NCI-H510A (cell line): ENCODE measurements around the gene SERPINA6.
"Not testable (repeated sequence)": the region's sequence is repeated elsewhere in the genome, so short reads cannot be mapped to it uniquely, and the experiment has no call there.

Experiments
- DNase-seq: peaks from one replicate; lab custom pipeline; 2025; lab: John Stamatoyannopoulos, UW

The SERPINA6 gene, protein sequence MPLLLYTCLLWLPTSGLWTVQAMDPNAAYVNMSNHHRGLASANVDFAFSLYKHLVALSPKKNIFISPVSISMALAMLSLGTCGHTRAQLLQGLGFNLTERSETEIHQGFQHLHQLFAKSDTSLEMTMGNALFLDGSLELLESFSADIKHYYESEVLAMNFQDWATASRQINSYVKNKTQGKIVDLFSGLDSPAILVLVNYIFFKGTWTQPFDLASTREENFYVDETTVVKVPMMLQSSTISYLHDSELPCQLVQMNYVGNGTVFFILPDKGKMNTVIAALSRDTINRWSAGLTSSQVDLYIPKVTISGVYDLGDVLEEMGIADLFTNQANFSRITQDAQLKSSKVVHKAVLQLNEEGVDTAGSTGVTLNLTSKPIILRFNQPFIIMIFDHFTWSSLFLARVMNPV

DNA sequence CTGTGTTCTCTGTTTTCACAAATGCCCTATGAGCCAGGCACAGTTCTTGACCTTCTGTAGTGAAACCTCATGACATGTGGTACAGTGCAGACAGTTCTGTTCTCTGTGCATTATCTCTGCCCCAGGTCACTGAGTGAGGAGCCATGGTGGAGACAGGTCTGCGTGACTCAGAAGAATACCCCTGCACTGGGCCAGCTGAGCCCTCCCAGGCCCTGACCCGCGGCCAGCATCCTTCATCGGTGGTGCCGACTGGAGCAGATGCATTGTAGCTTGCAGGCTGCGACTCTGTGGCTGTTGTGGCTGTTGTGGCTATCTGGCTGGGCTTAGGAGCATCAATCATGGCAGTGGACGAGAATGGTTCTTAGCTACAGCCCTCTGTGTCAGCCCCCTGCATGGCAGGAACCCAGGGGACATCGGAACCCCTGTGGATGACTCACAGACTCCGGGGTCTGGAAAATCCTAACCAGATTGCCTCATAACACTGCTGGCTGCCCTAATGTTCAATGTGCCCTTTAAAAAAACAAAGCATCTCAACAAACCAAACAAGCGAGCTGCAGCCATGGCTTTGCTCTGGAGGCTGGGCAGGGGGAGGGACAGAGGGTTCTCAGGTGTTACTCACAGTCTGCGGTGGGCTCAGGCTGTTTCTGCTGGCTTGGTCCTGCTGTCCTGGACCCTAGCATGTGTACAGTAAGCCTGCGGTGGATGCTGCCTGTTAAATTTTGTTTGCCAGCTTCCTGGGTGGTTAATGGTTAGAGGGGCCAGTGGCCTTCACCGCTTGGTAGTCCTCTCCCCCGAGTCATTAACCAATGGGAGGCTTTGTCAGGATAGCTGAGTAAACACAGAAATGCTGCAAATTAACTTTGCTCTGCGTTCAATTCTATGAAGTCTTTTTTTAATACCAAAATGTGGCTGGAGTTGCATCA, at the start of gene SERPINA6:
SERPINA6 (minus strand) TSS at position 689 of the 923 bp plus-strand sequence. CDS start 8,688 bp downstream, outside the sequence.
- DNase-seq = no peak

DNA sequence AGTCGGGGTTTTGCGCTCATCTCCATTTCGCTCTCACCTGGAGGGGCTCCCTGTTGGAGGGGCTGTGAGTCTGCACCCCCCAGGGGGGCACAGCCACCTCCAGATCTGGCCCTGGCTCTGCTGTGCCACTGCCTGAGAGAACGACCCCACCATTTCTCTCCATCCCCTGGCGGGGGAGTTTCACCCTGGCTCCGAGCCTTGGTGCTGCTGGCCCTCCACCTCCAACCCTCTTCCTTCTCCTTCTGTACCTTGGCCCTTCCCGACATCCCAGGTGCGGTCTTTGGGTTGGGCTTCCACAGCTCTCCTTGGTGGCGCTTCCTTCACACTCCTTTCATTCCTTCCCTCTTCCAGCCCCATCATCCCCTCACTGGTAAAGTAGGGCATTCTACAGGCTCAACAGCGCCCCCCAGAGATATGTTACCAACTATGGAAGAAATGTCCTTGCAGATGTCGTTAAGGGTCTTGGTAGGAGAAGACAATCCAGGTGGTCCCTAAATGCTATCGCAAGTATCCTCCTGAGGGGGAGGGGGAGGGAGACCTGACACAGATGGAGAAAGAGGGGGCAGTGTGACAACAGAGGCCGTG, 49.0 kb upstream of the SERPINA6 start:
- no peak for DNase-seq

DNA sequence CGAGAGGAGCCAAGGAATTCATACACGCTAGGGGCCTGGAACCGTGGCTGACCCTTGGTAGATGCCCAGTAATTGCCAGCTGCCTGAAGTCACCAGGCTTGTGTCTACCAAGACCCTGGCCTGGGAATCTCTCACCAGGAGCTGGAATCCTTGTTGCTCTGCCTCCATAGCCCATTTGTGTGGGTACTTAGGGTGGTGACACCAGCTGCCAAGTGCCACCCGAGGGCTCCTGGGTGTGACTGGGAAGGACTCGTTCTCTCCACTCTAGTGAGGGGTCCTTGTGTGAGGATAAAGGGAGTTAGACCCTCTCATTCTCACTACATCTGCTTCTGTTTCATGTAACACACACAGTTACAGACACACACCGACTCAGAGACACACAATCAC, 47.4 kb upstream of the SERPINA6 start:
- no peak for DNase-seq

DNA sequence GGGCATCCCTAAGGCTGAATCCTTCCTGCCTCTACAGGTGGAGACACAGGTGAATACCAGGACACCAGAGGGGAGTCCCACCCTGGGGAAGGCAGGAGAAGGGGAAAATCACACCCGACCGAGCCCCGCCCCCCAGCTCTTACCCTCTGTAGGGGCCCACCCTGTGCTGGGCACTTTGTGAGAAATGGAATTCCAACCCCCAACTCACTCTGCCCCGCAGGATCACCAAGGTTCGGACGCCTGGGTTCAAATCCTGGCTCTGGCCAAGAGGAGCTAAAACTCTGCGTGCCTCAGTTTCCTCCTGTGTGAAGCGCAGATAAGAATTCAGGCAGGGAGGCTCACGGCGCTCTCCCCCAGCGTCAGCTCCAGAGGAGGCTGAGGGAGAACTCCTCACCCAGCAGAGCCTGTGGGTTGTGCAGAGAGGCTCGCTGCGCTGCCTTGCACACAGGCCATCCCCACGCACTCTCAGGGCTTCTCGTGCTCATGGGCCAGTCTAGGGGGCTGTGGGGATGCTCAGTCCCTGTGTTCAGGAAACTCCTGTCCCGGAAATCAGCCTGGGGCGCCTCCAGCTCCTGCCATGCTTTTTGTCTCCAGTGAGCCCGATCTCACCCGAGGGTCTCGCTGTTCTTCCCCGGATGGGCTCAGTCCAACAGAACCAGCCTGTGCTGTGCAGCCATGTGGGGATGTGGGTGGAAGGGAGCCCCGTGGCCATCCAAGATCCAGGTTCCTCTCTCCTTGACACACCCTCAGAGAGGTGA, 46.8 kb upstream of the SERPINA6 start:
- not testable (repeated sequence) for DNase-seq

- DNase-seq = no peak
These were observed 45.8 kb upstream of the SERPINA6 start for GRCh38 chr14:94368956-94369355.

- DNase-seq = no peak
These were observed 45.1 kb upstream of the SERPINA6 start for GRCh38 chr14:94368243-94368590.

GRCh38 chr14:94367347-94368242, 44.5 kb upstream of the SERPINA6 start:
- DNase-seq = no peak

DNA sequence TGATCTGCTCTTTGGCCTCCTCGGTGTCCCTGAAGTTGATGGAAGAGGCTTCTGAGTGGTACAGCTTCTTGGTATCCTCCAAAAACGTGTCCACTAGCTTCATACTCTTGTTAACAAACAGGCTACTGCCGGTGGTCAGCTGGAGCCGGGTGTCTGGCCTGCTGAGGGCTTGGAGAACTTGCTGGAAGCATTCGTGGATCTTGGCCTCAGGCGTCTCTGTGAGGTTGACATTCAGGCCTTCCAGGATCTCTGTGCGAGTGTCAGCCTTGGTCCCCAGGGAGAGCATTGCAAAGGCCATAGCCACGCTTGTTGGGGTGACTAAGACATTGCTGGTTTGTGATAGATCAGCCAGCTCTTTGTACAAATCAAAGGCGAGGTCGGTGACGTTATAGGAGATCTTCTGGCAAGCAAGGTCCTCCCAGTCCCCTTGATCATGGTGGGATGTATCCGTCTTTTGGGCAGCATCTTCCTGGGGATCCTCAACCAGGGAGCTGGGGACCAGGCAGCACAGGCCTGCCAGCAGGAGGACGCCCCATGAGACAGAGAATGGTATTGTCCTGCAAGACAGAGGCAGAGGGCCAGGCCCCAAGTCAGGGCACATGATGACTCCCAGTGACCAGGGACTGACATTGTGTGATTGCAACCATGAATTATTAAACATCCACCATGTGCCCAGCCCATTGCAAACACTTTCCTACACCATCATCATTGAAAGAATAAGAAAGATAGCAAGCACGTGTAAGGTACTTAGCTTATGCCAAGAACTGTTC, 43.2 kb upstream of the SERPINA6 start, which contains the start of gene SERPINA2:
SERPINA2 (minus strand) TSS at position 553 of the 770 bp plus-strand sequence.
- no peak for DNase-seq

- DNase-seq = no peak
These were observed 42.5 kb upstream of the SERPINA6 start for GRCh38 chr14:94365624-94366023.

DNA sequence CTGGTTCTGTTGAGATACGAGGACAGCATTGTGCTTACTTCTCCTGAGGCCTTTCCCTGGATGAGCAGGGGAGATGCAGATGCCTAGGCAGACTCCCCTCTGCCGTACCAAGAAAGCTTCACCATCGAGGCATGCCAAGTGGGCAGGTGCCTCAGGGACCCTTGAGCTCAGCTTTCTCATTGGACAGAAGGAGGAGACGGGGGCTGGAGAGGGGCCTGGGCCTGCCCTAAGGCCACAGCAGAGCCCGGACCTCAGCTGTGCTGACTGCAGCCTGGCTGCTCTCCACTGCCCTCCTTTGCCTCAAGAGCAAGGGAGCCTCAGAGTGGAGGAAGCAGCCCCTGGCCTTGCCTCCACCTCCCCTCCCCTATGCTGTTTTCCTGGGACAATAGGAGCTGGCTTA, 41.8 kb upstream of the SERPINA6 start:
- DNase-seq = no peak

DNA sequence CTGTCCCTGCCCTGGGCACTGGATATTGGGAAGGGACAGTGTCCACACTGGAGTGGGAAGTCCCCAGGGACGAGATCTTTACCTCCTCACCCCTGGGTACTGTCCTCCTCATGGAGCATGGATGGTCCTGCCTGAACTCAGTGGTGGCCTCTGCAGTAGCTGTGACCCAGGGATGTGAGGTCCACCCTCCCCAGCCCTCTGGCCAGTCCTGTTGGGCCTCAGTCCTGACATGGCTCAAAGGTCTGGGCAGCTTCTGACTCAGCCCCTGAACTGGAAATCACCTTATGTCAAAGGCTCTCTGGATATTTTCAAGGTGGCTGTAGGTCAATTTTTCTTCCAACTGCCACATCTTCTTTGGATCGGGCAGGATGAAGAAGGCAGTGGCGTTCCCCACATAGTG, 40.9 kb upstream of the SERPINA6 start:
- no peak for DNase-seq

DNA sequence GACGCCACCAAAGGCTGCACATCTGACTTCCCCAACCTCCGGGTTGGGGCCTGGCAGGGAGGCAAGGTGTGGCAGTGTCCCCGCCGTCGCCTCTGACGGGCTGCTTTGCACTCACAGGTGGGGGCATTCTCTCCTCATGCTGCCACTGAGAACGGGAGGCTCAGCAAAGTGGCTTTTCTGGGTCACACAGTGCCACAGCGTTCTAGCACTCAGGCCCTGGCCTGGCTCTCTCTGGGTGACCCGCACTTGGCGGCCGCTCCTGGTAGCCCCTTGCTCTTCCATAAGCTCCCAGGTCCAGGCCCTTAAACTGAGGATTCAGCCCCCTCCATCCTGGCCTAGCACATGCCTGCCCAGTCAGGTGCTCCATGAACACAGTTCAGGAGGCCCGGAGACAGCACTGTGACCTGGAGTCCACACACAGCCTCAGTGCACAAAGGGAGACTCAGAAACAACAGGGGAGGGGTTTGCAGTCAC, 40.1 kb upstream of the SERPINA6 start:
- no peak for DNase-seq

GRCh38 chr14:94362614-94363133, 39.5 kb upstream of the SERPINA6 start:
- DNase-seq = no peak

DNA sequence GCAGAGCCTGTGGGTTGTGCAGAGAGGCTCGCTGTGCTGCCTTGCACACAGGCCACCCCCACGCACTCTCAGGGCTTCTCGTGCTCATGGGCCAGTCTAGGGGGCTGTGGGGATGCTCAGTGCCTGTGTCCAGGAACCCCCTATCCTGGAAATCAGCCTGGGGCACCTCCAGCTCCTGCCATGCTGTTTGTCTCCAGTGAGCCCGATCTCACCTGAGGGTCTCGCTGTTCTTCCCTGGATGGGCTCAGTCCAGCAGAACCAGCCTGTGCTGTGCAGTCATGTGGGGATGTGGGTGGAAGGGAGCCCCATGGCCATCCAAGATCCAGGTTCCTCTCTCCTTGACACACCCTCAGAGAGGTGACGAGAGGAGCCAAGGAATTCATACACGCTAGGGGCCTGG, 38.5 kb upstream of the SERPINA6 start:
- no peak for DNase-seq

- DNase-seq = no peak
These were observed 37.9 kb upstream of the SERPINA6 start for GRCh38 chr14:94360945-94361565.

- no peak for DNase-seq
These were observed 34.0 kb upstream of the SERPINA6 start for GRCh38 chr14:94357166-94357565.

DNA sequence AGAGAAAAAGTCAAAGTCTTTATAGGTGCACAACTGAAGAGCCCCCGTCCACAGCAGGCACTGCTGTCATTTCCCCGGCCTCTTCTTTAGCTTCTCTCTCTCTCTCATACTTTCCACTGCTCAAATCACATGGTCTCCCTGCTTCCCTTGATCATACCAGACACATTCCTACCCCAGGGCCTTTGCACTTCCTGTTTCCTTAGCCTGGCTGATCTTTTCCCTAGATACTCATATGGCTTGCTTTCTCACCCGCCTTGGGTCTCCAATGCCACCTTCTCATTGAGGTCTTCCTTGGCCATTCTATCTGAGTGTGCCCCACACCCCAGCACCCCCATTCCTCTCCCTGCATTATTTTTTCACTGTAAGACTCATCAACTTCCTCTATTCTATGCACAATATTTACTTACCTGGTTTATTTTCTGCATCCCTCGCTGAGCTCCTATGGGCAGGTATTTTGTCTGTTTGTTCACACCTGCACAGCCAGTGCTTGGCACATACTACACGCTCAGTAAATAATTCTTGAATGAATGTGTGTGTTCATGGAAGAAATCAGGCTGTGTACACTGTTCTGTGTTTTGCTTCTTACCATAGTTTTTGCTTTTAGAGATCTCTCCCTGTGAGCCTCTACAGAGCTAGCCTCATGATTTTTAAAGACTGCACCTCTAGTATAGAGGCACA, 33.4 kb upstream of the SERPINA6 start:
- DNase-seq = no peak

- DNase-seq = no peak
These were observed 32.2 kb upstream of the SERPINA6 start for GRCh38 chr14:94355191-94355794.
